Neural progenitor cell (in vitro differentiated cells): ENCODE measurements around the gene CHERP.
A peak's percentile ranks its signal among the peaks of the same experiment; 100 is the strongest.

ENCODE experiments used
- CTCF ChIP-seq: fragments of 200-600 bp; sonication (generic); IDR thresholded peaks from 2 replicates; pipeline ENCODE4 v1.5.1; 2017; ENCODE audit warnings: antibody characterized with exemption, mild to moderate bottlenecking
- EZH2 ChIP-seq: fragments of 200-600 bp; sonication (generic); IDR thresholded peaks from 2 replicates; pipeline ENCODE4 v1.6.1; 2017; ENCODE audit warnings: antibody characterized with exemption, mild to moderate bottlenecking, moderate library complexity

GRCh38 chr19:16527971-16528521, 14.2 kb downstream of the CHERP start:
- TF ChIP-seq CTCF, result peak; percentile 52
- TF ChIP-seq EZH2, result no peak
